Sigmoid colon (tissue), 7 donors: ENCODE results near the gene NTHL1. TPM values are rescaled to one million over a fixed set of nuclear protein-coding genes. Genes with fewer than 3 reads are reported as not detected.

Source experiments
- DNase-seq: peaks from one replicate; pipeline ENCODE4 v3.0.0-alpha.2; 2019
- H3K27ac ChIP-seq, 4 donors: fragments of 200-600 bp; sonication (generic); one replicate each; pipeline ENCODE4 v1.5.1; 2016 to 2019; ENCODE audit warnings: mild to moderate bottlenecking in 1 of 4
- H3K27me3 ChIP-seq, 3 donors: fragments of 200-600 bp; sonication (generic); one replicate each; pipeline ENCODE4 v1.5.1; 2019; ENCODE audit warnings: mild to moderate bottlenecking in 1 of 3
- H3K36me3 ChIP-seq, 4 donors: fragments of 200-600 bp; sonication (generic); one replicate each; pipeline ENCODE4 v1.5.1; 2016 to 2019
- H3K4me1 ChIP-seq, 4 donors: fragments of 200-600 bp; sonication (generic); one replicate each; pipeline ENCODE4 v1.5.1; 2017 to 2019
- H3K4me3 ChIP-seq, 4 donors: fragments of 200-600 bp; sonication (generic); one replicate each; pipeline ENCODE4 v1.5.1; 2017 to 2019; ENCODE audit warnings: mild to moderate bottlenecking in 2 of 4, moderate library complexity in 1 of 4
- H3K9me3 ChIP-seq, 4 donors: fragments of 200-600 bp in 3 of 4; sonication (generic) in 3 of 4; one replicate each; pipeline versions ENCODE4 v1.5.1 to v1.6.1; 2013 to 2019
- EP300 ChIP-seq, 4 donors: sonication (generic); formaldehyde crosslinking; IDR thresholded peaks; one replicate each; pipeline ENCODE4 v1.6.1; 2017; ENCODE audit warnings: antibody characterized with exemption in 4 of 4
- POLR2A ChIP-seq, 2 donors: fragments of 450-650 bp; IDR thresholded peaks; one replicate each; pipeline ENCODE4 v1.6.1; 2016; ENCODE audit warnings: antibody characterized with exemption in 2 of 2, mild to moderate bottlenecking in 2 of 2, moderate library complexity in 2 of 2
- POLR2AphosphoS5 ChIP-seq, 4 donors: sonication (generic); formaldehyde crosslinking; IDR thresholded peaks; one replicate each; pipeline ENCODE4 v1.6.1; 2017; ENCODE audit warnings: antibody characterized with exemption in 4 of 4
- WGBS, 2 donors: extraction: QIAGEN DNeasy Blood & Tissue Kit; methylation state at CpG; one replicate each; pipeline ENCODE4 v1.1.7; 2013; 5-methylcytosine and 5-hydroxymethylcytosine counted together
- intact Hi-C: fragments of 100-400 bp; cut with DNase I; formaldehyde crosslinking; loops from one replicate; pipeline ENCODE4 v1.15.1; 2023
- polyA plus RNA-seq, 3 donors: library from polyadenylated mRNA; stranded (reverse); fragments of 200-250 nt; gene quantifications; one replicate each; pipeline ENCODE4 v1.2.3, GENCODE V29; 2013
- total RNA-seq, 4 donors: library from RNA; depleted of rRNA; stranded (reverse); fragments of >200 nt; gene quantifications; one replicate each; pipeline ENCODE4 v1.1.0, GENCODE V29; 2016
- TF ChIP-seq, protein P1 (sequence below), 4 experiments: fragments of 450-650 bp in 3 of 4; fragments of 200-600 bp in 1 of 4; IDR thresholded peaks; one replicate each; pipeline ENCODE4 v1.5.1; 2016 to 2019; ENCODE audit warnings: antibody characterized with exemption in 4 of 4, mild to moderate bottlenecking in 3 of 4, moderate library complexity in 2 of 4
- donor health status: healthy with polysubstance abuse.
- donor health status: Bipolar disorder and iron deficiency.
- donor health status: healthy.

NTHL1 gene
- total and polyA plus RNA-seq, 7 donors, result 18.4 to 44.5 (median 28.5) TPM

DNA sequence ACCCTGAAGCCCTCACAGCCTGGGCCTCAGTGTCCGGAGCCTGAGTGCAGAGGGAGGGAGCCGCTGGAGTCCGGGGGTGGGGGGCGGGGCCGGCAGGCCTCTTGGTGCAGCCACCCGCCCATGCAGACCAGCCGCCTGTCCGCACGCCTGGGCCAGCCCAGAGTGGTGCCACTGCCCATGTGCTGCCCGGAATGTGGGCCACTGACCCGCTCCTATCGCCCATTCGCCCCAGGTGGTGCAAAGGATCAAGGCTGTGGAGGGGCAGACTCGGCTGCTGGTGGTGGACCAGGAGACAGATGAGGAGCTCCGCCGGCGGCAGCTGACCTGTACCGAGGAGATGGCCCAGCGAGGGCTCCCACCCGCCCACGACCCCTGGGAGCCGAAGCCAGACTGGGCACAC is 18.3 kb downstream of the NTHL1 start:
- Histone ChIP-seq H3K27ac (peak overlapping the region in 1 of 4 donors; percentile 46), H3K4me1 (peaks cover 0 to 53% (median 43%) of the 10 kb centered on the region in 4 donors)

DNA sequence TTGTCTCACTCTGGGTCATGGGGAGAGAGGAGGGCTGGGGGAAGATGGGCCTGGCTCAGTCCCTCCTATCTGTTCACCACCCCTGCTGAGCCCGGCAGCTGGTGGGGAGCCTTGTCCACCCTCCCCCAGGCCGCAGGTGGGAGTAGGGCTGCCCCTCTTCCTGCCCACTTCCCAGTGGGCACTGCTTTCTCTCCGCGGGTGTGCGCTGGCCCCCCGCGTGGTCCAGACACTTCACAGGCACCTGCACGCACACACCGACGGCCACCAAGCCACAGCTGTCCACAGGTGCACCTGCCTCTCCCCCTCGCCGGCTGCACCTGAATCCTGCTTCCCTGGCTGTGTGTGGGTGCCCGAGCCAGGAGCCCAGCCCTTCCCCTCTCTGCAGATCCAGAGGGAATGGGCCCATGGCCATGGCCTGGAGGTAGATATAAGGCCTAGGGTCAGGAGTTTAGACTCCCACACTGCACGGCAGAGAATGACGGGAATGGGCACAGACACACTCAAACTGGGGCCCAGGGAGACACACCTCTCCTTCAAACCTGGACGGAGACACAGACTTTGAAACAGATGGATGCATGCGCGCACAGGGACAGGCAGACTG is 18.9 kb downstream of the NTHL1 start:
- no peak for DNase-seq
- Histone ChIP-seq H3K27me3 (no peaks in the 10 kb centered on the region), H3K27ac (peak overlapping the region in 3 of 4 donors; percentile 11 to 73 (median 66)), H3K36me3 (peaks cover 0 to 8% (median 0%) of the 10 kb centered on the region in 4 donors), H3K9me3 (no peaks in the 10 kb centered on the region), H3K4me3 (peak overlapping the region in 2 of 4 donors; percentile 68 to 75), H3K4me1 (peaks cover 0 to 52% (median 42%) of the 10 kb centered on the region in 4 donors)
- WGBS, 2 donors, result 86% methylated on average over 18 of the region's 18 CpGs
- TF ChIP-seq POLR2A (IDR thresholded peaks at IDR 0.05), result no peak
- TF ChIP-seq, protein P1, sequence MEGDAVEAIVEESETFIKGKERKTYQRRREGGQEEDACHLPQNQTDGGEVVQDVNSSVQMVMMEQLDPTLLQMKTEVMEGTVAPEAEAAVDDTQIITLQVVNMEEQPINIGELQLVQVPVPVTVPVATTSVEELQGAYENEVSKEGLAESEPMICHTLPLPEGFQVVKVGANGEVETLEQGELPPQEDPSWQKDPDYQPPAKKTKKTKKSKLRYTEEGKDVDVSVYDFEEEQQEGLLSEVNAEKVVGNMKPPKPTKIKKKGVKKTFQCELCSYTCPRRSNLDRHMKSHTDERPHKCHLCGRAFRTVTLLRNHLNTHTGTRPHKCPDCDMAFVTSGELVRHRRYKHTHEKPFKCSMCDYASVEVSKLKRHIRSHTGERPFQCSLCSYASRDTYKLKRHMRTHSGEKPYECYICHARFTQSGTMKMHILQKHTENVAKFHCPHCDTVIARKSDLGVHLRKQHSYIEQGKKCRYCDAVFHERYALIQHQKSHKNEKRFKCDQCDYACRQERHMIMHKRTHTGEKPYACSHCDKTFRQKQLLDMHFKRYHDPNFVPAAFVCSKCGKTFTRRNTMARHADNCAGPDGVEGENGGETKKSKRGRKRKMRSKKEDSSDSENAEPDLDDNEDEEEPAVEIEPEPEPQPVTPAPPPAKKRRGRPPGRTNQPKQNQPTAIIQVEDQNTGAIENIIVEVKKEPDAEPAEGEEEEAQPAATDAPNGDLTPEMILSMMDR (IDR thresholded peaks at IDR 0.05), result no peak
- TF ChIP-seq EP300 (IDR thresholded peaks at IDR 0.05), result no peak
- no peak for TF ChIP-seq POLR2AphosphoS5 (IDR thresholded peaks at IDR 0.05)
- intact Hi-C loops, result no loop called here

More for the DNA sequence above, 18.3 kb downstream of the NTHL1 start:
- no peak for TF ChIP-seq POLR2A (IDR thresholded peaks at IDR 0.05)
- TF ChIP-seq, protein P1 (IDR thresholded peaks at IDR 0.05), result no peak
- TF ChIP-seq POLR2AphosphoS5 (IDR thresholded peaks at IDR 0.05), result no peak
- TF ChIP-seq EP300 (IDR thresholded peaks at IDR 0.05), result no peak
- DNase-seq, result no peak
- no peaks in the 10 kb centered on the region for H3K27me3 ChIP-seq
- intact Hi-C loops, result no loop called here
- H3K4me3 ChIP-seq, result peak overlapping the region in 1 of 4 donors; percentile 10
- no peaks in the 10 kb centered on the region for H3K9me3 ChIP-seq
- 85% methylated on average over 22 of the region's 22 CpGs for WGBS, 2 donors
- peaks cover 0 to 8% (median 0%) of the 10 kb centered on the region in 4 donors for H3K36me3 ChIP-seq

DNA sequence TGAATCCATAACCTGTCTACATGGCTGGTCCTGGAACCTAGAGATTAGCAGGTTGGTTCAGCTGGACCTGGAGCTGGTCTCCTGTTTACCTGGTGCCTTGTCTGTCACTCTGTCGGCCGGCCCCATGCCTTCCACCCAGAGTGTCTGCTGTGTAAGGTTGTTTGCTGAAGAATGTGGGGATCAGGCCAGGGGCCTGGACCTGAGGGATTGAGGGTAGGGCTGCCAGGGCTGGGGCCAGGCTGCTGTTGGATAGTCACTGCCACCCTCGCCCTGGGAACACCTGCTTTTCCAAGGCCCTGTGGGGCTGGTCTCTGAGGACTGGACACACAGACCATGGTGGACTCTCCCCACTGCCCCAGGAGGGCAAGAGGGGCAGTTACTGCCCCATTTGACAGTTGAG is 19.5 kb downstream of the NTHL1 start:
- H3K4me3 ChIP-seq, result peak overlapping the region in 3 of 4 donors; percentile 67 to 75 (median 68)
- H3K9me3 ChIP-seq, result no peaks in the 10 kb centered on the region
- peaks cover 0 to 52% (median 41%) of the 10 kb centered on the region in 4 donors for H3K4me1 ChIP-seq
- peak overlapping the region; percentile 11 to 73 (median 69) for H3K27ac ChIP-seq
- WGBS, 2 donors, result 63 to 76% methylated on average over 3 of the region's 3 CpGs
- TF ChIP-seq POLR2AphosphoS5 (IDR thresholded peaks at IDR 0.05), result no peak
- no peak for TF ChIP-seq POLR2A (IDR thresholded peaks at IDR 0.05)
- no peak for TF ChIP-seq EP300 (IDR thresholded peaks at IDR 0.05)
- TF ChIP-seq, protein P1 (IDR thresholded peaks at IDR 0.05), result no peak
- no peak for DNase-seq
- H3K36me3 ChIP-seq, result peaks cover 0 to 8% (median 0%) of the 10 kb centered on the region in 4 donors
- H3K27me3 ChIP-seq, result no peaks in the 10 kb centered on the region
- intact Hi-C loops, result no loop called here

DNA sequence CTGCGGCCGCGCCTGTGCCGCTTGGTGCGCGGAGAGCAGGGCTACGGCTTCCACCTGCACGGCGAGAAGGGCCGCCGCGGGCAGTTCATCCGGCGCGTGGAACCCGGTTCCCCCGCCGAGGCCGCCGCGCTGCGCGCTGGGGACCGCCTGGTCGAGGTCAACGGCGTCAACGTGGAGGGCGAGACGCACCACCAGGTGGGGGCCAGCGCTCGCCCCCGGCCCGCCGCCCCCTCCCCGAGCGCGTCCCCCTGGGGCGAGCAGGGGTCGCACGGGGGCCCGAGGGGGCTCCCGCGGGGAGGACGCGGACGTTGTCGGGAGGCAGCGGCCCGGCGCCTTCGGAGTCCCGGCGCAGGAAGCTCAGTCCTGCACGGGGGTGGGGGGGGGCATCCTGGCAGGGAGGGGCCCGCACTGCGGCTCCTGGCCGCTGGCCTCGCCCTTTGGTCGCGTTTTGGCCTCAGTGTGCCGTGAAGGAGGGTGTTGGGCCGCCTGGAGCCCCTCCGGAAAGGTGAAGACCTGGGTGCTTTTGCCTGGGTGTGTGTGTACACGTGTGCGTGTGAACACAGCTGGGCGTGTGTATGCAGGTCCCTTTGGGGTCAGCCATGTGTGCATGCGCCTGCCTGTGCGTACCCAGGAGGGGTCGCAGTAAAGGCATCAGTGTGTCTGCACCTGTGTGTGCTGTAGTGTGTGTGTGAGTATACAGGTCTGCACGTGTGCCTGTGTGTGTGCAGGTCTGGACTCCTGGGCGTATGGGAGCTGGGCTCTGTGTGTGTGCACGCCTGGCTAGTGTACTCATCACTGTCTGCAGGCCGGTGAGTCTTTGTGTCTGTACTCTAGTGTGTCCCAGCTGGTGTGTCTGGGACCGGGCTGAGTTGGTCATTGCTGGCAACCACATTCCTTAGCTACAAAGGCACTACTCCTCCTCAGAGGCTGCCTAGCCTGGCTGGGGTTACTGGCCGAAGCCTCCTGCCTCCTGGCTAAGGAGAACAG is 20.3 kb downstream of the NTHL1 start:
- 4 to 8% methylated on average over 76 of the region's 76 CpGs for WGBS, 2 donors
- peaks cover 4 to 52% (median 40%) of the 10 kb centered on the region in 4 donors for H3K4me1 ChIP-seq

More for the DNA sequence above, 20.3 kb downstream of the NTHL1 start:
- peaks cover 0 to 8% (median 0%) of the 10 kb centered on the region in 4 donors for H3K36me3 ChIP-seq
- DNase-seq, result no peak
- no peaks in the 10 kb centered on the region for H3K9me3 ChIP-seq
- intact Hi-C loops, result loop anchor here (2.0 kb wide), 1 partner anchor 19 kb away; the partner anchor contains the start of genes NTHL1 and TSC2
- peak overlapping the region; percentile 41 to 75 (median 68) for H3K4me3 ChIP-seq
- TF ChIP-seq POLR2A (IDR thresholded peaks at IDR 0.05) (no peak), POLR2AphosphoS5 (IDR thresholded peaks at IDR 0.05) (no peak), EP300 (IDR thresholded peaks at IDR 0.05) (no peak)
- TF ChIP-seq, protein P1 (IDR thresholded peaks at IDR 0.05), result no peak
- H3K27me3 ChIP-seq, result no peaks in the 10 kb centered on the region
- peak overlapping the region; percentile 66 to 78 (median 72) for H3K27ac ChIP-seq
